ENCODE results near the gene IGDCC3.
A peak's percentile ranks its signal among the peaks of the same experiment; 100 is the strongest.
"Not testable (repeated sequence)": the region's sequence is repeated elsewhere in the genome, so short reads cannot be mapped to it uniquely, and the experiment has no call there.

IGDCC3 gene

DNA sequence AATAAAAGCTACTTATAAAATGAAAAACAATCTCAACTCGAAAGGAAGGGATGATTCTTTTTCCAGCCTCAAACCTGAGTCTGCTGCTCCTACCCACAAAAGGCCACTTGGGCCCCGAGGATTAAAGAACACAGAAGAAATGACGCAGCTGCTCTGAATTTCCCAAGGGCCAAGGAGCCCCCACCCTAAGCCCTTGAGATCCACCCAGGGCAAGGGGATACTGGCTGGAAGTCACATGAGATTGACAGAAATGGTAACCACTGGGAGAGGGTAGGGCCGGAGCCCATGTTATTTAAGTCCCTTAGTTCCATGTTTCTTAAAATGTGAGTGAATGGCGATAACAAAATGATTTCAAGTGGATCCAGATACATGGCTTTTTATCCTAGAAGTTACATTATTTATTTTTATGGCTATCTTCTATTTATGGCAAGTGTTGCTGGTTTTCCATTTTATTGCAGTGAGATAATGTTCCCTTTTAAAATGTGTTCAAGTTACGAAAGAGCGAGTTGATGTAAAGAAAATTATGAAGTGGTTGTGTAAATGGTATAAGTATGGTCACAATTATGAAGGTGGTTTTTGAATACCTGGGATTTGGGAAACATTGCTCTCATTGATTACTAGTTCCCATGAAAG lies 28.1 kb upstream of the IGDCC3 start:
- no peak for DNase-seq

DNA sequence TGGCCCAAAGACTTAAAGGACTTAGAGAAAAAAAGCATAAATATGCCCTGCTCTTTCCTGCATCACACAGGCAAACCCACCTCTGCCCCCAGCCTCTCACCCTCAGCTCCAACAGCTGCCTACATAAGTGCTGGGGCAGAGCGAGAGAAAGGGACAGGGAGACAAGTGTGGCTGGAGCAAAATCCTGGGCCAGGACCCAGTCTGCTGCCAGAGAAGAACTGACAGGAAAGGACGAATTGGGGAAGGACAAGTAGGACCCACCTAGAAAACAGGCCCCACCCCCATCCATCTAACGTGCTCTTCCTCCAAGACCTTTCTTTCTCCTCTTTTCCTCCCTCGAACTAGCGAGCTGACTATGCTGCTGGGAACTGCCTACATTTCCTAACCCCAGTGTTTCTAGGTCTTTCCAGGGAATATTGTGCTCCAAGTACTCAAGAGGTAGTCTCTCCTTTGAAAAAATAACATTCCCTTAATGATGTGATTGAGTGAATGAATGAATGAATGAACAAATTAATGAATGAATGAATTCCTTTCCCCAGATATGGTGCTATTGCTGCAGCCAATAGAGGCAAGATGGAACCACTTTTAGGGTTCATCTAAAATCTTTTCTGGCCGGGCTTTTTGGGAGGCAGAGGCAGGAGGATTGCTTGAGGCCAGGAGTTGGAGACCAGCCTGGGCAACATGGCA lies 26.5 kb upstream of the IGDCC3 start:
- no peak for DNase-seq

DNA sequence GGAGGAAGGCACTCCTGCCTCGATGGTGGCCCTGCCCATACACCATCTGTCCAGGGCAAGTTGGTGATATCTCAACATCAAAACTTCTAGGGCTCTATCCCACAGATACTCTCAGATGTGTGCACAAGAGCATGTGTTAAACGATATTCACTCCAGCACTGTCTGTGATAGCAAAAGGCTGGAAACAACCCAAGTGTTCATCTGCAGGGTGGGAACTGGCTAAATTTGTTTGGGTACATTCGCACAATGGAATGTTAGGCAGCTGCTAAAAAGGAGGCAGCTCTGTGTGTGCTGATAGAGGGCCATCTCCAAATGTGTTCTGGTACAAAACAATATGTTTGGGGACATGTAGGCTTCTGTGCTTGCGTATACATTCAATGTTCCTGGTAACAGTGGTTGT lies 25.2 kb upstream of the IGDCC3 start:
- no peak for DNase-seq

DNA sequence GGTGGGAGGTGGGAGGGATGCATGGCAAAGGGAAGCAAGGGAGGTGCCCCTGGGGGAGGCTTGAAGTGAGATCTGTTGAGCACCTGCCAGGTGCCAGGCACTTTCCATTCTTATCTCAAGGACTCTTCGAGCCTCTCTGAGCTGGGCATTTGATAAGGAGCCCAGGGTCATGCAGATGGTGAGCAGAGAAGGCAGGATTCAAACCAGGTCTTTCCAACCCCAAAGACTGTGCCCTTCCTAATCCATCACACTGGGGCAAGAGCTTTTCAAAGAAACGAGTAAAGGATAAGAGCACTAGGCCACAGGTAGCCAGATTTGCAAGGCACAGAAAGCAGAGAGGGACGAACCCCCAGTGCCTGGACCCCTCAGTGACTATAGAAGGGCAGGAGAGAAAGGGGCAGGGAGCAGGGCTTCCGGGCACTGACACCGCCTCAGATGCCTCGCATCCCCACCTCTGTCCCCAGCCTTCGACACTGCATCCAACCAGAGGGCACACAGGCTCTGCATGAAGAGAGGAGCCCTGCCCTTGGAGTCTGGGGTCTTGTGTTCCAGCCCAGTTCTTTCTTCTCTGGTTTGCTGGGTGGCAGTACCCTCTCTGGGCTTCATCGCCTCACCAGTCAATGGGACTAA lies 23.9 kb upstream of the IGDCC3 start:
- DNase-seq = no peak

DNA sequence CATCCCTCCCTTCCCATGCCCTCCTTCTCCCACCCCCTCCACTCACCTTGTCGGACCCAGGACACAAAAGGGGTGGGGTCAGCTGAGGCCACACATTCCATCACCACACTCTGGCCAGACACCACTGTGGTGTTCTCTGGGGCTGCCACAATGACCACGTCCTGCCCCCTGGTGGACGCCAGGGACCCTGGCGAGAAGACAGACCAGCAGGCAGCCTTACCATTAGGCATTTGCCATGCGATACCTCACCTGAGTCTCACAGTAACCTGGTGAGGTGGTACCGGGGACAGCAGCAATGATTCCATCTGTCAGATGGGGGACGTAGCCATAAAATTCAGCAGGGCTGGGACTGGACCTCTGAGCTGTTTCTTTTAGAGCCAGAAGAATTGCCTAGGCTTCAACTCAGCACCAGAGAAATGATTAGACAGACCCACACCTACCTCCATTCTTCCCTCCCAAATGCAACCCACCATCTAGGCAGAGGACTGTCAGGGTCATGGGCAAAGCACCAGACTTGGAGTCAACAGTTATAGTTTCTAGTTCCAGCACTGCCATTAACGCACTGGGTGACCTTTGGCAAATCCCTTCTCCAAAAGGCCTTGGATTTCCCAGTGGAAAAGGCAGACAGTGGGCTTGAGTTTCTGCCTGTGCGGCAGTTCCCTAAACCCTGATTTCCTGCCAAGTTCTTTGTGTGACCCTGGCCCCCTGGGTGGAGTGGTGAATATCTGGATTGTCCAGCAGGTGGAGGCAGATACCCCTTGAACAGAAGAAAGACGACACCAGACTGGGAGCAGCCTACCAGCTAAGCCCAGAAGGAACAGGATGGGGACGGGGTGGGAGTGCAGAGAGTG lies 23.2 kb upstream of the IGDCC3 start:
- DNase-seq = peak; percentile 83

DNA sequence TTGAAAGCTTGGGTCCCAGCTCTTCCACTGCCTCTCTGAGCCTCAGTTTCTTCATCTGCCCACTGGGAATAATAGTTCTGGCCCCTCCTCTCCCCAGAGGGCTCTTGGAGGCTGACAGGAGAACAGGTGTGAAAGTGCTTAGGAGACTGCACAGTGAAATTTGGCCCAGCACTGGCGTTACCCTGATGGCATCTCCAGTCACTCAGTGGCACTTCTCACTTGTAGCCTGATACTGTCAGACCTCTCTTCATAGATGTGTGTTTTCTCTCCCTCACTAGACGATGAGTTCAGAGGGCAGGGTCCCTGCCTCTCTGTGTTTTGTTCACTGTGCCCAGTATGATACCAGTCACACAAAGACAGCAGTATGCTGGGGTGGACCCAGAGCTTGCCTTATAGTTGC lies 22.2 kb upstream of the IGDCC3 start:
- no peak for DNase-seq

DNA sequence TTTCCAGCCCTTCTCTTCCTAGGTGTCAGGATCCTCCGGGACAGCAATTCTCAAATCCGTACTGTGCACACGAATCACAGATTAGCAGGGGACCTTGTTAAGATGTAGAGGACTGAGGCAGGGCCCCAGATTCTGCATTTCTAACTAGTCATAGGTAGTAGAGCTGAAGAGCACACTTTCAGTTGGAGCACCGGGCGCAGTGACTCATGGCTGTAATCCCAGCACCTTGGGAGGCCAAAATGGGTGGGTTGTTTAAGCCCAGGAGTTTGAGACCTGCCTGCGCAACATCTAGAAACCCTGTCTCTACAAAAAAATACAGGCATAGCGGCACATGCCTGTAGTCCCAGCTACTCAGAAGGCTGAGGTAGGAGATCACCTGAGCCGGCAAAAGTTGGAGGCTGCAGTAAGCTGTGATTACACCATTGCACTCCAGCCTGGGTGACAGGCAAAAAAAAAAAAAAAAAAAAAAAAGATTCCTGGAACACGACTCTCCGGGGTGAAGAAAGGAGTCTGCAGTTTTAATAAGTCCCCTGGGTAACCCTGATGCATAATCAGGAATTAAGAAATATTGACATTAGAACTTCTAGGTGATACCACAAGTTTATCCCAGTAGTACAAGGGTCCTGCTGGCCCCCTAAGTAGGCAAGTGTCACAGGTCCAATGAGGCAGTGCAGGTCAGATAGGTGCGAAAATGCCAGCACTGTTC lies 21.4 kb upstream of the IGDCC3 start:
- DNase-seq = no peak

DNA sequence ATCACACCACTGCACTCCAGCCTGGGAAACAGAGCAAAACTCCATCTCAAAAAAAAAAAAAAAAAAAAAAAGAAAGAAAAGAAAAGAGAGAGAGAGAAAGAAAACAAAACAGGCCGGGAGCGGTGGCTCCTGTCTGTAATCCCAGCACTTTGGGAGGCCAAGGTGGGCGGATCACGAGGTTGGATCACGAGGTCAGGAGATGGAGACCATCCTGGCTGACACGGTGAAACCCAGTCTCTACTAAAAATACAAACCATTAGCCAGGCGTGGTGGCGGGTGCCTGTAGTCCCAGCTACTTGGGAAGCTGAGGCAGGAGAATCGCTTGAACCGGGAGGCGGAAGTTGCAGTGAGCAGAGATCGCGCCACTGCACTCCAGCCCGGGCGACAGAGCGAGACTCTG lies 20.7 kb upstream of the IGDCC3 start:
- not testable (repeated sequence) for DNase-seq

DNA sequence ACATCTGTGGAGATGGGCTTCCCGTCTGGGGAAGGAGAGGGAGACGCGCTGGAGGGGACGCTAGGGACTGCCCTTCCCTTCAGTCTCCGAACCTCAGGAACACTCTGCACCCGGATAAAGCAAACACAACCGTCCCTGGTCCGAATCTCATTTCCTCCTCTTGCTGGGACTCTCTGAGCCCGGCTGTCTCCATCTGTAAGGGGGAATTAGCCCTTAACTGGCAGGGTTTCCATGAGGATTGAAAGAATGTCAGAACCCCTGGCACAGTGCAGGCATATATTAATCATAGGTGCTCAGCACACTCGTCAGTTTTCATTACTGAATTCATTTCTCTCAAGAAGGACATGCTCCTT lies 19.1 kb upstream of the IGDCC3 start:
- DNase-seq = no peak

DNA sequence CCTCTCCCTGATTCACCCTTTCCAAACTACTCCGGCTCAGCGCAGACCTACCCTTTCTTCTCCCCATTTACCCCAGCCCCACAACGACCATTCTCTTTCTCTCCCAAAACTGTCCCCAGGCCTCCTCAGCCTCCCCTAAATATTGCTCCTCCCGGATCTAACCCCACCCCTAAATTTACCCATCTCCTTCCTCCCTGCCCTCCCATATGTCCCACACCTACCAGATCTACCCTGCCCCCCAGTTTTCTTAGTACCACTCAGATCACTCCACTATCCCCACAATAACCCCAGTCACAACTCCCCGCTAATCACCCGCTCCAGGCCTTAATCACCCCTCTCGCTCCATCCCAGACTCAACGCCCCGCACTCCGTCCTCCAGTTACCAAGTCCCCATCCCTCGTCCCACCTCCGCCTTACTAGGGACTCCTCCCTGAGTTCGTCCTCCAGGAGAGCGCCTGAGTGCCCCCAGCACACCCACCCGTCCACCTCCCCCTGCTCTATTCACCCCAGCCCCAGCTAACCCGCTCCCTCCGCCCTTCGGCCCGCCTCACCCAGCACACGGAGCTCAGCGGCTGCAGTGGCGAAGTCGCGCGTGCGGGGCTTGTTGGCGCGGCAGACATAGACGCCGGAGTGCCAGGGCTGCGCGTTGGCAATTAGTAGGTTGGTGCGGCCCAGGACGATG lies 18.6 kb upstream of the IGDCC3 start:
- no peak for DNase-seq

DNA sequence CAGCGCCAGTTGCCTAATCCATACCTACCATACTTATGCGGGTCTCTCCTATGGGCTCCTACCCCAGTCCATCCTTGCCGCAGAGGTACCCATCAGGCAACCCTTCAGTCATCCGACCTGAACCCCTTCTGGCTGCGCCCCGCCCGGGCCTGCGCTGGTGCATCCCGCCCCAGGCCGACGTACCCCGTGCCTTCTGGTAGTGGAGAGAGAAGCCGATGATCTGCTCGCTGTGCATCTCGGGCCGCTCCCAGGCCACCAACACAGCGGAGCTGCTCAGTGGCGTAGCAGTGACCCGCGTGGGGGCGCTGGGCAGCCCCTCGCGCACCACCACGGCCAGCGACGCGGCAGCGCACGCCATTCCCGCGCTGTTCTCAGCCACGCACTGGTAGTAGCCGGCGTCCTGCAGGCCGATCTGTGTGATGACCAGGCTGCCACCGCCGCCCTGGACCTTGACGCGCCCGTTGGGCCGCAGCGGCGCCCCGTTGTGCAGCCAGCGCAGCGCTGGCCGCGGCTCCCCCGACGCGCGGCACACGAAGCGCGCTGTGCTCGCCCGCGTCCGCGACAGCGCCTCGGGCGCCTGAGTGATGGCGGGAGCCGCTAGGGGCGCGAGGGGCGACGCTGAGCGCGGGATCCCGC lies 17.9 kb upstream of the IGDCC3 start:
- DNase-seq = no peak

DNA sequence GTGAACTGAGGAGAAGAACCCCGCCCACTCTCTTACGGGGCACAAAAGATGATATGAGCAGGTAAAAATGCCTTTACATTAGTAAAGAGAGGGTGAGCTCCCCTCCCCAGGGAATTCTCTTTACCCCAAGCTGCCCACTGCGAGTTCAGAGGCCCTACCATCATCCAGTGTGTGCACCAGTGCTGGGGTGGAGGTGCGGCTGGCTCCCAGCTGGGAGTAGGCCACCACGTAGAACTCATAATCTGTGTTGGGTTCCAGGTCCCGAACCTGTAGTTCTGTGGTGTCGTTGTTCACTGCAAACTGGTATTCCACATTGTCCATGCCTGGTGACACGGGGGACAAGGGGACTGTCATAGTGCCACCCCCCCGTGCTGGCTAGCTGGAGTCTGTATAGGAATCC lies 17.1 kb upstream of the IGDCC3 start:
- DNase-seq = no peak

DNA sequence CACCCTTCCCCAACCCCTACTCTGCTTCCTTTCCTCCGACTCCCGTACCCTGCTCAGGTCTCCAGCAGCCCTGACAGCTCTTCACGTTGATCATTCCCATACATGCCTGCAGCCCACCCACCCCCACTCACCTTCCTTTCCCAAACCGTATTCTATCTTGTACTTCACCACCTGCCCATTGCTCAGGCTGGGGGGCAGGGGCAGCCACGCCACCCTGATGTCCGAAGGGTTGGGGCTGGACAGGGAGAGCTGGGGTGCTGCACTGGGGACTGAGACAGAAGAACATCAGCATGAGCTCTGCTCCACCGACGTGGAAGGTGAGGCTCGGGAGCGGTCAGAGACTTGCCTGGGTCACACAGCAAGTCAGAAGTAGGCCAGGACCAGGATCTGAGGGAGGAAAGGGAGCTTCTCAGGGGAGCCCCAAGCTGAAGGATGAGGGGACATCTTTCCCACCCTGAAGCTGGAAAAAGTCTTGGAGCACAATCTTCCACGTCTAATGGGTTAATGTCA lies 16.5 kb upstream of the IGDCC3 start:
- no peak for DNase-seq

DNA sequence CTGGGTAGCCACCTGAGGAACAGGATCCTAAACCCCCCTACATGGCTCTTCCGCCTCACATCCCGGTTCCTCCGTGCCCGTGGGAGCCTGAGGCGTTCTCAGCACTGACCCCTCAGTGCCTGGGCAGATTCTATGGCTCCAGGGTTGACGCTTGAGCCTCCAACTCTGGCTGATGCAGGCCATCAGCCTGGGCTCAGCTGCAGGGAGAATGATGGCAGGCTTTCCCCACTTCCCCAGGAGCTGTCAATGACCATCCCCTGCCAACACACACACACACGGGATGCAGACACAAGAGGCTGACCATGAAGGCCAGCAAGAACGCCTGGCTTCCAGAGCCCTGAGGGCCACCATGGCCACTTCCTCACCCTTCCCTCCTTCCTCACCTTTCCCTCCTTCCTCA lies 15.8 kb upstream of the IGDCC3 start:
- DNase-seq = no peak

DNA sequence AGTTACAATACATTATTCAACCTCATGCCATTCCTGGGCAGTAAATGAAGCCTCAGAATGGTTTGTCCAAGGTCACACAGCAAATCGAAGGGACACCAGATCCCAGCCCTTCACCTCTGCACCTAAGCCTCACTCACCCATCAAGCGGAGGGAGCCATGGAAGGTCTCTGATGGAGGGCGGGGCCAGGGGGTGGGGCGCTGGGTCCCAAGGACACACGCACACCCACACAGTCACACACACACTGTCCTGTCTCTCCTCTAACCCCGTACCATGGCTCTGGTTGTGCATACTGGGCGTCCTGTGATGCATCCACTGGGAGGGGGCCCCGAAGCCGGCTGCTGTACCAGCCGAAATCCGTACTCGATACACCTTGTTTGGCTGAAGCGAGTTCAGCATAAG lies 15.3 kb upstream of the IGDCC3 start:
- no peak for DNase-seq

DNA sequence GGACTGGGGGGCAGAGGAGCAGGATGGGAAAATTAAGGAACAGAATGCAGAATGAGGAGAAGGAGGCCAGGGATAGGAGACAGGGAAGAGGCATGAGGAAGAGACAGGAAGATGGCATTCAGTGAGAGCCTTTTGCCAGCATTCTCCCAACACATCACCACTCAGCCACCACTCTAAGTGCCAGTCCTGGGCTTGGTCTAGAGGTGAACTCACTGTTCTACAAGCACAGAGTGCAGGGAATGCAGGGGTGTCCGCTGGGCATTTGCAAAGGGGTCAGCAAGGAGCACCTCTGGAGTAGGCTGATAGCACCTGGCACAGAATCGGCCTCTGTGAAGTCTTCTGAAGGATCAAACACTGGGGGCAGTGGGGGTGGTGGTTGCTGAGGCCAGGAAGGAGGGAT lies 14.6 kb upstream of the IGDCC3 start:
- no peak for DNase-seq

DNA sequence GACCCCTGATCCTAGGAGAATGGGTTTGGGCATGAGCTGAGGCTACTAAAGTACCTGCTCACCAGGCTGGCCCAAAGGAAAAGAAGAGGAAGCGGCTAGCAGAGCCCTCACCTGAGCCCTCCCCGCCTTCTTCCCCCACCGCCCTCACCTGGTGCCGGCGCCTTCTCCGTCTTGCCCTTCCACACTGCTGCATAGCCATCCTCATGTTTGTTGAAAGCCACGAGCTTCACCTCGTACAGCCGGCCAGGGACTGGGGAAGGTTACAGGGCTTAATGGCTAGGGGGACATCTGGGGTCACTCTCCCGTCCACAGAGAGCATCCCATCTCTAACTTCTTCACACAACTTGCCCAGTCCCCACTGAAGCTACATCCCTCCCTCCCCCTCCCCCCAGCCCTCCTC lies 13.9 kb upstream of the IGDCC3 start:
- DNase-seq = no peak

DNA sequence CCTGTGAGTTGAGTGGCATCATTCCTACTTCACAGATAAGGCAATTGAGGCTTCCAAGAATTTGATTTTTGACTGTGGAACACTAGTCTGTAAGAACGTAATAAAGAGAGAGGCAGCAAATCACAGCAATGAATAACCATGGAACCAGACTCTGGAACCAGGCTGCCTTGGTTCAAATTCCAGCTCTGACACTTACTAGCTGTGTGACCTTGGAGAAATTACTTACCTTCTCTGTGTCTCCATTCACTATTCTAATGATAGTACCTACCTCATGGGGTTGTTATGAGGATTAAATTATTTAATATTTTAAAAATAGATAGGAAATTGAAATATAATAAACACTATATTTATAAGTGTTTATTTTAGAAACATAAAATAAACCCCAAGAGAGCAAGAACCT lies 12.6 kb upstream of the IGDCC3 start:
- DNase-seq = no peak

DNA sequence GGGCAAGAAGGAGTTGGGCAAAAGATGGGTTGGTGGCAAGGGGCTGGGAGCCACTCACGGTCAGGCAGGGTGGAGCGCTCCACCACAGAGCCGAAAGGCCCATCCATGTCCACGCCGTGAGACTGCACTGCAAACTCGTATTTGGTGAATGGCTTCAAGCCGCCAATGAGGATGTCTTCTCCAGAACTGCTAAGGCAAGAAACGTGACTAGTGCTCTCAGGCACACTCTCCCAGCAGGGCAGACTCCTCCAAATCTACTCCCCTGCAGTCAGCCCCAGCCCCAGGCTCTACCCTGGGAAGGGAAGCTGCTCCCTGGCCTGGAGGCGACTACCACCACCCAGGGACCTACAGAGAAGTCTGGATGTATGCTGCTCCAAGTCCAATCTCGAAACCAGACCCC lies 11.4 kb upstream of the IGDCC3 start:
- DNase-seq = no peak

DNA sequence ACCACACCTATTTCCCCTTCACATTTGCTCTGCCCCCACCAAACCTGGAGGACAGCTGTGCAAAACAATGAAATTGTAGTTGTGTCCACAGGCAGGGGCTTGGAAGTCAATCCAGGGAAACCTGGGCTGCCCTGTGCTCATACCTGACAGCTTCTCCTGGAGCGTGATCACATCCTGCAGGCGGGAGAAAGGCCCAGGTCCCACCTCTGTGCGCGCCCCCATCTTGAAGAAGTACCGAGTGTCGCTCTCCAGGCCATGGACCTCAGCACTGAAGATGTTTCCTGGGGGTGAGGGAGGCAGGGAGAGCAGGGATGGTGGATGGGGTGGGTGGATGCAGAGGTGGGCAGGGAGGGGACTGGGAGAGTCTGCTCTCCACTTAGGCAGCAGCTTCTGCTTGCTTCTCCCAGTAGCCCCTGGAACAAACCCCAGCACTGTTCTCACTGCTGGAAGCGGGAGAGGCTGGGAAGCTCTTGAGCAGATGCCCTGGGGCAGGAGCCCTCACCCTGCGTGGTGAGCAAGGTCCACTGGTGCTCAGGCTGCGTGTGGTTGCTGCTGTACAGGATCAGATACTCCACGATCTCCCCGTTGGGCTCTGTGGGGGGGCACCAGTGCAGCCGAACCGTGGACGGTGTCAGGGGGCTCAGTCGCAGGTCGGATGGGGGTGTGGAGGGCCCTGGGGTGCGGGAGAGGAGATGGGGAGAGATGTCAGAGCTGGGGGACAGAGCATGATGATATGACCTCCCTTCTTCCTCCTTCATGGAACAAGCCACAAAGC lies 10.7 kb upstream of the IGDCC3 start:
- DNase-seq = no peak

DNA sequence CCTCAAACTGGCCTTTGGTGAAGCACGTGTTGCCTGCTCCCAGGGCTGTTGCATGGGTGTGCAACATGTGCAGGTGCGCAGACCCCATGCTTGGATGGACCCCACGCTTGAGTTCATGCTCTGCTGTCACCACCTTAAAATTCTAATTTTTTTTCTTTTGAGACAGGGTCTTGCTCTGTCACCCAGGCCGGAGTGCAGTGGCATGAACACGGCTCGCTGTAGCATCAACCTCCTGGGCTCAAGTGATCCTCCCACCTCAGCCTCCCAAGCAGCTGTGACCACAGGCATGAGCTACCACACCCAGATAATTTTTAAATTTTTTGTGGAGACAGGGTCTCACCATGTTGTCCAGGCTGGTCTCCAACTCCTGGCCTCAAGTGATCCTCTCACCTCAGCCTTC lies 9.1 kb upstream of the IGDCC3 start:
- no peak for DNase-seq

Data from OCI-M1 (cell line).